Central memory CD4-positive, alpha-beta T cell (primary cell): ENCODE data around the gene APH1A.
"Not testable (repeated sequence)": the region's sequence is repeated elsewhere in the genome, so short reads cannot be mapped to it uniquely, and the experiment has no call there.

ENCODE experiments used
- DNase-seq: peaks from one replicate; pipeline ENCODE4 v3.0.0; 2022

APH1A gene

DNA sequence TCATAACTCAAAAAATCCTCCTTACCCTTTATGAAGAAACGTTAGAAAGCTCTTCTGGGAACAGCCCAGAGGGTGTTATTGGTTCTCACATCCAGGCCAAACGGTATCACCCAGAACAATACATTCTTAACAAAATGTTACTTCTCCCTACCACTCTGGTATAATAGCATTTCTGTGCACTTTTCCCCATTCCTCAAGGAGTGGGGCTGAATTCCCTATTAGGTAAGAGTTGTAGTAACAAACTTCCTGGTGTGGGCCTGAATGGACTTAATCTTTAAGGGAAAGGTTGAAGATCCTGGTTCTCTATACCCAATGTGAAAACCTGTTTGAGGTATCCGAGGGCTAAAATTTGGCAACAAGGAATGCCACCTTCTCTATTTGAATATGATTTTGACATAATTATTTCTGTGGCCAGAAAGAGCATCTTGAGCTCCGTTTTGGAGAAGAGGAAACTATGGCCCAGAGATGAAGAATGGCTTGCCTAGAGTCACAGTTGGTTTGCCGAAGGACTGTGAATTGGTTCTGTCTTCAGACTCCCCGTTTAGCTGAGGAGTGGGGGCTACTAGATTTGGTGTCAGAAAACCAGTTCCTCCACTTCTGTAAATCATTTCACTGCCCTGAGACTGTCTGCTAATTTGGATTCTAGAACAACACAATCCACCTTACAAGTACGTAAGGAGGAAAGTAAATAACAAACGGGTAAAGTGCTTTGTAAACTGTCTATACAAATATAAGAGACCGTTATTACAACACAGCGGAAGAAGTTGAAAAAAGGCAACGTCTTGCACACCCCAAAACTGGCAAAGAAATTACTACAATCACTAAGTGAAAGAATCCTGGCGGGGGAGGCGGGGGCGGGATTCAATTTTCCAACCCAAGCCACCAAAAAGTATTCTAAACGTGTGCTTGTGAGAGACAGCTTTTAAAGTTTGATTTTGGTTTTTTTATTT is 35.2 kb downstream of the APH1A start:
- peak; percentile 12 for DNase-seq

- DNase-seq, result not testable (repeated sequence)
These were observed 35.9 kb downstream of the APH1A start for GRCh38 chr1:150232921-150233320.

DNA sequence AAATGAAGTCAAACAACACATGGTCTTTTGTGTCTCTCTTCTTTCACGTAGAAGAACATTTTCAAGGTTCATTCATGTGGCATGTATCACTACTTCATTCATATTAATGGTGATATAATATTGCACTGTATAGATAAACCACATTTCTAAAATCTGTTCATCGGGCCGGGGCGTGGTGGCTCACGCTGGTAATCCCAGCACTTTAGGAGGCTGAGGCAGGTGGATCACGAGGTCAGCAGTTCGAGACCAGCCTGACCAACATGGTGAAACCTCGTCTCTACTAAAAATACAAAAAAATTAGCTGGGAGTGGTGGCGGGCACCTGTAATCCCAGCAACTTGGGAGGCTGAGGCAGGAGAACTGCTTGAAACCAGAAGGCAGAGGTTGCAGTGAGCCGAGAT is 40.6 kb downstream of the APH1A start:
- DNase-seq, result not testable (repeated sequence)

- DNase-seq, result no peak
These were observed 41.6 kb downstream of the APH1A start for GRCh38 chr1:150227228-150227627.

DNA sequence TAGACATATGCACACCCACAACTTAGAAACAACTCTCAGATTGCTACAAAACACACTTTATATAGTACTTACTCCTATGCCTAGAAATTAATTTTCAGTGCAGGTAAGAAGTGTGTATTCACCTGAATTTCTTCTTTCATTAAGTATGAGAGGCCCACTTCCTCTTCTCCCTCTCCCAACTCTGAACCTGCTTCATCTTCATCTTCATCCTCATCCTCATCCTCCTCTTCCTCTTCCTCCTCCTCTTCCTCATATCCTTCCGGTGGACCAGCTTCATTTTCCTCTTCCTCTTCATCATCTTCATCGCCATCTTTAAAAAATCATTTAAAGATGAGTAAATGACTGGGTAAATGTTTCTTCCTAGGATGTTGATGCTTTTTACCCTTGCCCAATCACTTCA is 42.3 kb downstream of the APH1A start:
- DNase-seq, result no peak

DNA sequence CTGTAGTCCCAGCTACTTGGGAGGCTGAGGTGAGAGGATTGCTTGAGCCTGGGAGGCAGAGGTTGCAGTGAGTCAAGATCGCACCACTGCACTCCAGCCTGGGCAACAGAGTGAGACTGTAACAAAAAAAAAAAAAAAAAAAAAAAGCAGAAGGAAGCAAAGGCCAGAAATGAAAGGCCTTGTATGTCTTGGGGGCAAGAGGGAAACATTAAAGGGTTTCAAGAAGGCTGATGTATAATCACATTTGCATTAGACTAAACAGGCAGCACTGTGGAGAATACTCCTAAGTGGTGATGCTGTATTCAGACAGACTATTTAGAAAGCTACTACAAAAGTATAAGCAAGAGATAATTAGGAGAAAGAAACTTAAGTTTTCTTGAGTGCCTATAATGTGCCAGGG is 43.3 kb downstream of the APH1A start:
- DNase-seq, result no peak

- DNase-seq, result no peak
These were observed 43.8 kb downstream of the APH1A start for GRCh38 chr1:150224983-150225382.

- DNase-seq, result peak; percentile 8
These were observed 47.3 kb downstream of the APH1A start for GRCh38 chr1:150221552-150221951.

DNA sequence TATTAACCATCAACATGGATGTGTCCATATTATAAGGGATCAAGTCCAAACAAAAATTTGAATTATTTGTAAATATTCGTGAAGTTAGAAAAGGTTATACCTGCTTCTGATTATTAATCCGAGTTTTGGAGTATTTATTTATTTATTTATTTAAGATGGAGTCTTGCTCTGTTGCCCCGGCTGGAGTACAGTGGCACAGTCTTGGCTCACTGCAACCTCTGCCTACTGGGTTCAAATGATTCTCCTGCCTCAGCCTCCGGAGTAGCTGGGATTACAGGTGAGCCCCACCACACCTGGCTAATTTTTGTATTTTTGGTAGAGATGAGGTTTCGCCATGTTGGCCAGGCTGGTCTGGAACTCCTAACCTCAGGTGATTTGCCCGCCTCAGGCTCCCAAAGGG is 53.0 kb downstream of the APH1A start:
- not testable (repeated sequence) for DNase-seq
